ENCODE measurements around the gene DOCK6.

DOCK6 gene

GRCh38 chr19:11196406-11197287 lies 65.7 kb downstream of the DOCK6 start:
- Histone ChIP-seq H3K4me3 (peak overlapping the region; percentile 93 to 98), H3K4me1 (peaks cover 0 to 72% (median 57%) of the 10 kb centered on the region in 4 donors), H3K36me3 (peaks cover 32 to 52% (median 42%) of the 10 kb centered on the region in 3 donors), H3K9me3 (no peaks in the 10 kb centered on the region), H3K27ac (peak overlapping the region; percentile 94 to 98), H3K27me3 (no peaks in the 10 kb centered on the region)
- DNase-seq, result peak in 1 of 2 donors; percentile 81
- intact Hi-C loops (cut with DNase I; ENCODE audit: low total_unique reads), result loop anchor here (2.0 kb wide), 1 partner anchor 54 kb away; no protein-coding TSS in a partner anchor
- no peak for TF ChIP-seq CTCF (IDR thresholded peaks at IDR 0.05)

GRCh38 chr19:11195681-11196080 lies 66.6 kb downstream of the DOCK6 start:
- peaks cover 0 to 81% (median 67%) of the 10 kb centered on the region in 4 donors for H3K4me1 ChIP-seq
- intact Hi-C loops (cut with DNase I; ENCODE audit: low total_unique reads), result loop anchor here (2.0 kb wide), 1 partner anchor 53 kb away; no protein-coding TSS in a partner anchor
- no peak for TF ChIP-seq CTCF (IDR thresholded peaks at IDR 0.05)
- peak overlapping the region; percentile 93 to 98 for H3K4me3 ChIP-seq
- no peak for DNase-seq
- no peaks in the 10 kb centered on the region for H3K9me3 ChIP-seq
- no peaks in the 10 kb centered on the region for H3K27me3 ChIP-seq
- H3K27ac ChIP-seq, result peak overlapping the region; percentile 94 to 98
- H3K36me3 ChIP-seq, result peaks cover 37 to 52% (median 43%) of the 10 kb centered on the region in 3 donors

- intact Hi-C loops (cut with DNase I; ENCODE audit: low total_unique reads), result no loop called here
- Histone ChIP-seq H3K36me3 (peaks cover 39 to 53% (median 42%) of the 10 kb centered on the region in 3 donors), H3K27ac (peak overlapping the region; percentile 94 to 98), H3K9me3 (no peaks in the 10 kb centered on the region), H3K4me1 (peaks cover 0 to 86% (median 74%) of the 10 kb centered on the region in 4 donors), H3K27me3 (no peaks in the 10 kb centered on the region), H3K4me3 (peak overlapping the region; percentile 93 to 98)
- TF ChIP-seq CTCF (IDR thresholded peaks at IDR 0.05), result no peak
- DNase-seq, result no peak
These were observed 67.4 kb downstream of the DOCK6 start for GRCh38 chr19:11194656-11195558.

GRCh38 chr19:11194173-11194572 lies 68.2 kb downstream of the DOCK6 start:
- intact Hi-C loops (cut with DNase I; ENCODE audit: low total_unique reads), result no loop called here
- H3K27me3 ChIP-seq, result no peaks in the 10 kb centered on the region
- DNase-seq, result no peak
- H3K36me3 ChIP-seq, result peaks cover 39 to 54% (median 42%) of the 10 kb centered on the region in 3 donors
- peaks cover 0 to 86% (median 75%) of the 10 kb centered on the region in 4 donors for H3K4me1 ChIP-seq
- peak overlapping the region; percentile 94 to 98 for H3K27ac ChIP-seq
- no peaks in the 10 kb centered on the region for H3K9me3 ChIP-seq
- TF ChIP-seq CTCF (IDR thresholded peaks at IDR 0.05), result no peak
- peak overlapping the region; percentile 93 to 98 for H3K4me3 ChIP-seq
